Stimulated activated CD4-positive, alpha-beta T cell treated with anti-CD3 and anti-CD28 coated beads, Interleukin-4, amount 100 ng/mL, for 48 hours (primary cell): ENCODE data around the gene PTGR2.
"Not testable (repeated sequence)": the region's sequence is repeated elsewhere in the genome, so short reads cannot be mapped to it uniquely, and the experiment has no call there.

Source experiments
- DNase-seq, 2 donors: peaks; one replicate each; pipeline ENCODE4 v3.0.0-alpha.2; 2020; ENCODE audit warnings: low read depth in 2 of 2

Gene PTGR2

DNA sequence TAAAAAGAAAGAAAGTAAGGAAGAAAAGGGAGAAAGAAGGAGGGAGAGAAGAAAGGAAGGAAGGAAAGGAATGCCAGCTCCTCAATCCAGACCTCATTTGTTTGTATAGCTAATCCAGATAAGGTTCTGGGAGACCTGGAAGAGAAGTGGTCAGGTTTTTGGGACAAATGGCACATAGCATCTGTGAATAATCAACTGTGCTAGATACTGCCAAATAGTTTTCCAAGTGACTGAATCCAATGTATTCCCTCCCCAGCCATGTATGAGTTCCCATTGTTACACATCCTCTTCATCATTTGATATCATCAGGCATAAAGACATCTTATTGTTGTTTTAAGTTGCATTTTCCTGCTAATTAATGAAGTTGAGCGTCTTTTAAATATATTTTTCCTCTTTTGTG, 18.6 kb upstream of the PTGR2 start:
- no peak for DNase-seq

DNA sequence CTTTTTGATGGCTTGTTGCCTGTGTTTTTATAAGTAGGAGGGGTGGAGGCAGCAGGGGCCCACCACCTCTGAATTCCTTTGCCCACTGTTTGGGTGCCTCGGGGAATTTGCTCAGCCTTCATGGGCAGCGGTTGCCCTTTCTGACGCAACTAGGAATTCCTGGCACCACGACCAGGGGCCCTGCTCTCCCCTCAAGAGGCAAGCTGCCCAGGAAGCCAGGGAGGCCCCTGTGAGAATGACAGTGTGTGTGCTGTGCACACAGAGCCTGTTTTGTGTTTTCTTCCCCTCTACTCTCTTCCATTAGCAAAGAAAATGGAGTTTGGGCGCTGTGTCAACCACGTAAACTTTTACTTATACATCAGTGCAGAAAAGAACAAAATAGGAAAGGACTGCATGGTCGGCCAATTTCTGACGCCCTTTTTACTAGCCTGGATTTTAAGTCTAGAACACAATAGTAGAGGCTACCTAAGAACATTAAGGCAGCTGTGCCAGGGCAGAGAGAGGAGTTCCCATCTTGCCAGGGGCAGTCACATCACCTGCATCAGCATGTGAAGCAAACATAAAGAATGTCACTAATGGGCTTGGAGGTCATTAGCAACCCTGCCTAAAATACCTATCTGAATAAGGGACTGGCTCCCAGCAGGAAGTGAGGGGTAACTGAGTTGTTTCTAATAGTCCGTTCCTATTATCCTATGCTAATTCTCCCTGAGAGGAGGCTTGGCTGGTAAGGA, 17.9 kb upstream of the PTGR2 start:
- no peak for DNase-seq

DNA sequence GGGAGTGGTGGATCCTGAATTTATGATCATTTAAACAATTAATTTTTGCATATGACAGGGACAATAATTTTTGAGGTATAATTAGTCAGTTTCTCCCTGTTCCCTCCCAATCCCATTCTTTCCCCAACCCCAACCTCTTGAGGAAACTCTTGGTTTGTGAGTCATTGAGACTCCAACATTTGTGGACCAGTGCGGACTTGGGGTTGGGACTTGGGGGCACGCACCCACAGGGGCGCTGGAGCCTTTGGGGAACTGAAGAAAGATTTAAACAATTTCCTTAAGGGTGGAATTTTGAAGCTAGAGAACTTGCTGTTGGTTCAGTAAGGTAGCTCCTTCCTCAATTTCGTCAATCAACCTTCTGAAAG, 17.4 kb upstream of the PTGR2 start:
- no peak for DNase-seq

DNA sequence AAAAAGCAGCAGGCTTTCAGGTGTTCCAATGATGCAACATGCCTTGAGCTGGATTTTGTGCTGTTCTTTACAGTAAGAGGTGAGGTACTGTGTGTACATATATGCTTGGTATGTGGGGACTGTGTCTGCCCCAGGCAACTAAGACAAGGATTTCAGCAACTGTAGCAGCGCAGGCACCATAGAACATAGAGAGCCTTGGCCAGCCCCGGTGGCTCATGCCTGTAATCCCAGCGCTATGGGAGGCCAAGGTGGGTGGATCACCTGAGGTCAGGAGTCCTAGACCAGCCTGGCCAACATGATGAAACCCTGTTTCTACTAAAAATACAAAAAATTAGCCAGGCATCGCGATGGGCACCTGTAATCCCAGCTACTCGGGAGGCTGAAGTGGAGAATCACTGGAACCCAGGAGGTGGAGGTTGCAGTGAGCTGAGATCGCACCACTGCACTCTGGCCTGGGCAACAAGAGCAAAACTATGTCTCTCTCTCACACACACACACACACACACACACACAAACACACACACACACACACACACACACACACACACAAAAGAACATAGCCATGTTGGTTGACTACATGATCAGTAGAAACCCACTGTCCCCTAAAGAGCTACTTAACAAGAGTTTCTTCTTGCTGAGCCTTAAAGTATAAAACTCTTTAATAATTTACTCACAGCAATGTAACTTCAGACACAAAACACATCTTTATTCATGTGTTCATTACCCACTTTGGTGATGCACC, 13.2 kb upstream of the PTGR2 start:
- not testable (repeated sequence) for DNase-seq

DNA sequence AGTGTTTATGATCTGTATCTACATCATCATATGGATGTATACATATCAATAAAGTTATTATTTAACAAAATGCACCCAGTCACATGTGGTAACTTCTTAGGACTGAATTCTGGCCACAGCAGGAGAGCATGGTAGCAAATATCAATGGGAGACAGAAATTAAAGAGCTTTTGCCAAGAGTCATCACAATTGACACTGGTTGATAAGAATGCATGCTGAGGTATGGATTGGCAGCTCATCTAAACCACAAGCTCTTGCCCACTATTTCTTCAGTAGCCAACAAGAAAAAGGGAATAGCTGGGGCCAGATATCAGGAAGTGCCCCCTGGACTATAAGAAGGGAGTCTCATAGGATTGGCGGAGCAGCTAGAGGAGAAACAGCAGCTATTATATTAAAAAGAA, 9.4 kb upstream of the PTGR2 start:
- DNase-seq, result no peak

DNA sequence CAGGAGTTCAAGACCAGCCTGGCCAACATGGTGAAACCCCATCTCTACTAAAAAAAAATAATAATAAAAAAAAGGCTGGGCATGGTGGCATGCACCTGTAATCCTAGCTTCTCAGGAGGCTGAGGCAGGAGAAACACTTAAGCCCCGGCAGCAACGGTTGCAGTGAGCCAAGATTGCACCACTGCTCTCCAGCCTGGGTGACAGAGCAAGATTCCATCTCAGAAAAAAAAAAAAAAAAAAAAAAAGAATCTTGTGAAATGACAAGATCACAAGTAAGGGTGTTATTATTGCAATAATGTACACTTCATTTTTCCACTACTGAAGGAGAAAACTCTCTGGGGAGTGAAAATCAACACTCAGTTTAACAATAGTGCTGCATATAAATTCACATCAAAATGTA, 8.8 kb upstream of the PTGR2 start:
- no peak for DNase-seq

DNA sequence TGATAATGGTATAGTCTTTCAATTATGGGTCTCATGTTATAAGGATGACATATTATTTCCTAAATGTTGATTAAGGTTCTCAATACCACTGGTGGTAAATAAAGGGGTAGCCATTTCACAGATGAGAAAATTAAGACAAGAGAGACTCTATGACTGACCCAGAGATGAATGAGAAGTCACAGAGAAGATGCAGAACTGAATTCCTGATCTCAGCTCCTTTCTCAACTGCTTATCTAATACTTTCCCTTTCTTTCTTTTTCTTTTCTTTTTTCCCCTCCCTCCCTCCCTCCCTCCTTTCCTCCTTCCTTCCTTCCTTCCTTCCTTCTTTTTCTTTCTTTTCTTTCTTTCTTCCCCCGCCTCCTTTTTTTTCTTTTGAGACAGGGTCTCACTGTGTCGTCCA, 8.3 kb upstream of the PTGR2 start:
- no peak for DNase-seq

DNA sequence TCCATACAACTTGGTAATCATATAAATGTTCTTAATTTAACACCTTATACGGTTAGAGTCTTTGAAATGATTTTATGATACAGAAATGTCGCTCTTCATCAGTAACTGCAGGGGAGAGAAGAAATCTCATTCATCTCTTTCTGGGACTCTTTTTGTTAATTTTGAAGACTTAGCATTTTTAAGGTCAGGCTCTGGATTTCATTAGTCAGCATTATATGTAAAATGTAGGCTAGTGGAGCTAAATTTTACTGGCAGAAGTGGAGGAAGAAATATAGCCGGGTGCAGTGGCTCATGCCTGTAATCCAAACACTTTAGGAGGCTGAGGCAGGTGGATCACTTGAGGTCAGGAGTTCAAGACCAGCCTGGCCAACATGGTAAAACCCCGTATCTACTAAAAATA, 4.7 kb upstream of the PTGR2 start:
- DNase-seq, result no peak

DNA sequence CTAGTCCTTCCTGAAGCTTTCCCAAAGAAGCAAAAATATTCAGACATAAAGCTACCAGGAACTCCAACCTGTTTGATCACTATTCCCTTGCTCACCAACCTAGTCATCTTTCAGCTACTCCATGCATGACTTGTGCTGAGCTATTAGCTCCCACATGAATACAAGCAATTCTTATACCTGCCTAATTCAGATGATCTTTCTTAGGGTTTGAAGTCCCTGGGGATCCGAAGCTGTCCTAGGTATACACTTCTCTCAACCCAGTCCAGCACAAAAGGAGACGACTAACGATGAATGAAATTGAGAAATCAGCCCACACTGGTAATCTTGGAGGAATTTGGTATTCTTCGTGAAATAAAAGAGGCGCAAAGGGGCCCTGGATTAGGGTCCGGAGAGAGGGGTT, 631 bp upstream of the PTGR2 start:
- no peak for DNase-seq

DNA sequence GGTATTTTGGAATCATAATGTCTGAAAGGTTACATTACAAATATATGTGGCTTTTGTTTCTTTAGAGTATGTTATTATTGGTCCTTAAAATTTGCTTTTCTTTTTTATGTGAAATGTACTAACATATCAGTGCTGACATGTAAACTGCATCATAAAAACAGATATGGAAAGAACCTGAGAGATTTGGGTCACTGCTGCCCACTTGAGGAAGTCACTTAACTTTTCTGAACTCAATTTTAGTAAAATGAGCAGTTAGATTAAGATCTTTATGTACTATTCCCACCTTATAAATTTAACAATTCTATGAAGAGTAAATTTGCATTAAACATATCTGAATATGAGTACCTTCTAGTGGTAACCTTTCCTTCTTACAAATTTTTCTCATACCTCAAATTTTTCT, 7.5 kb downstream of the PTGR2 start:
- DNase-seq, result no peak

DNA sequence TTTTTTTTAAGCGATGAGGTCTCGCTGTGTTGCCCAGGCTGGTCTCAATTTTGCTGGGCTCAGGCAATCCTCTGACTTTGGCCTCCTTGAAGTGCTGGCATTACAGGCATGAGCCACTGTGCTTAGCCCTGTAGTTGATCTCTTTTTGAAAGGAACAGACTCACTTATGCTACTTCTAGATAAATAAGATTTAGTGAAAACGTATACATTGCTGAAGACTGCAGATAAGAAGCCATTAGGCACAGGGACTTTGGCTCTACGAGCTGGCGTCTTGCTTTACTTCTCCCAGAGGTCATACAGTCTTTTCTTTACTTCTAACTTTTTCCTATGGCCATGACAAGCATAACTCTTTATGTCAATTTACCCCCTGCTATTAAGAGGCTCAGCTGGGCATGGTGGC, 9.4 kb downstream of the PTGR2 start:
- DNase-seq, result no peak

DNA sequence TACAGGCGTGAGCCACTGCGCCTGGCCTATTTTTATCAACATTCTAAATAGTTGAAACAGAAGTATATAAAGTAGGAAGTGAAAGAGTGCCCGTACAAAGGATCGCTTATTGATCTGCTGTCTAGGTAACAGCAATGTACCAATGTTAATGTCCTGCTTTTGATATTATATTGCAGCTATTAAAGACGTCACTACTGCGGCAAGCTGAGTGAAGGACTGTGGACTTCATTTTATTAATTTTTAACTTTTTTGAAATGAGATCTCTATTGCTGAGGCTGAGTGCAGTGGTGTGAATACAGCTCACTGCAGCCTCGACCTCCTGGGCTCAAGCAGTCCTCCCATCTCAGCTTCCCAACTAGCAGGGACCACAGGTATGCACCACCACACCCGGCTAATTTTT, 10.8 kb downstream of the PTGR2 start:
- no peak for DNase-seq

DNA sequence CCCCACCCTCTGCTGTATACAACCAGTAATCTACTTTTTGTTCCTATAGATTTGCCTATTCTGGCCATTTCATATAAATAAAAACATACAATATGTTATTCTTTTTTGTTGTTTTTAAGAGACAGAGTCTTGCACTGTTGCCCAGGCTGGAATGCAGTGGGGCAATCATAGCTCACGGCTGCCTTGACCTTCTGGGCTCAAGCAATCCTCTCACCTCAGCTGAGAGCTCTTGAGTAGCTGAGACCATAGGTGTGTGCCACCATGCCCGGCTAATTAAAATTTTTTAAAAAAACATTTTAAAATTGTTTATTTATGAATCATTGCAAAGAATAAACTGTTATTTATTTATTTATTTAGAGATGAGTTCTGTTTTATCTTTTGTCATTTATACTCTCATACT, 11.6 kb downstream of the PTGR2 start:
- no peak for DNase-seq

DNA sequence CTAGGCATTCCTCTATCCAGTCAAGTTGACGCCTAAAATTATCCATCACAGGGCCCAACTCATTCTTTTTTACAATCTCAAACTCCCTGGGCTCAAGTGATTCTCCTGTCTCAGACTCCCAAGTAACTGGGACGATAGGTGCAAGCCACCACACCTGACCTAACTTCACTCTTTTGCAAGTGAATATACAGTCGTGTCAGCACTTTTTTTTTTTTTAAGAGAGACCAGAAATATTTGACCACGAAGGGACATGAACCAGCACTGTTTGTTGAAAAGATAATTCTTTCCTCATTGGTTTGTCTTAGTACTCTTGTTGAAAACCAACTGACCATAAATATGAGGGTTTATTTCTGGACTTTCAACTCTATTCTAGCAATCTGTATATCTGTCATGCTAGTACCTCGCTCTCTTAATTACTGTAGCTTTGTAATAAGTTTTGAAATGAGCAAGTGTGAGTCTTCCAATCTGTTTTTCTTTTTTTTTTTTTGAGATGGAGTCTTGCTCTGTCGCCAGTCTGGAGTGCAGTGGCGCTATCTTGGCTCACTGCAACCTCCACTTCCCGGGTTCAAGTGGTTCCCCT, 14.0 kb downstream of the PTGR2 start:
- DNase-seq, result no peak

DNA sequence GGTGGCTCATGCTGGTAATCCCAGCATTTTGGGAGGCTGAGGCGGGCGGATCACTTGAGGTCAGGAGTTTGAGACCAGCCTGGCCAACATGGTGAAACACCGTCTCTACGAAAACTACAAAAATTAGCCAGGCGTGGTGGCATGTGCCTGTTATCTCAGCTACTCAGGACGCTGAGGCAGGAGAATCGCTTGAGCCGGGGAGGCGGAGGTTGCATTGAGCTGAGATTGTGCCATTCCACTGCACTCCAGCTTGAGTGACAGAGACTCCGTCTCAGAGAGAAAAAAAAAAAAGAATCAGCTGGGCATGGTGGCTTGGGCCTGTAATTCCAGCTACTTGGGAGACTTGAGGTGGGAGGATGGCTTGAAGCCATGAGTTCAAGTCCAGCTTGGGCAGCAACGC, 18.1 kb downstream of the PTGR2 start:
- not testable (repeated sequence) for DNase-seq

DNA sequence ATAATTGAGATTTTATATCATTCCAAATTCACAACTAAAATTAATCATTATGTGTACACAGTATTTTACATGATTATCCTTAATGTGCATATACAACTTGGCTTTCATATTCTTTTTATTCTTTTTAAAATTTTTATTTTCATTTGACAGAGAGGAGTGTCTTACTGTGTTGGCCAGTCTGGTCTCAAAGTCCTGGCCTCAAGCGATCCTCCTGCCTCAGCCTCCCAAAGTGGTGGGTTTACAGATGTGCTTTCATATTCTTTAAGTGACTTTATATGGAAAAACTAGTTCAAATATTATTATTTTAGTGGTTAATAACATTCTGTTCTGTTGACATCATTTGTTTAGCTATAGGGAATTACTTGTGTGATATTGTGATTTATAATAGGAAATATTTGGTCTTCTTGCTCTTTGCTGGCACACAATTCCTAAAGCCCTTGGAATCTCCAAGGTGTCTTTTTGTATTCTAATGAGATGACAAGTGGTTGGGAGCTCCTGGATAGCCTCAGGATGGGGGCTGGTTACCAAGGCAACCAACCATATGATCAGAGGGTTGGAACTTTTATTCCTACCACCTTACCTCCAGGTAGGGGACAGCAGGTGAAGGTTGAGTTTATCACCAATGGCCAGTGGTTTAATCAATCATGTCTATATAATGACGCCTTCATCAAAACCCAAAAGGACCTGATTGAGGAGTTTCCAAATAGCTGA, 19.0 kb downstream of the PTGR2 start:
- no peak for DNase-seq

DNA sequence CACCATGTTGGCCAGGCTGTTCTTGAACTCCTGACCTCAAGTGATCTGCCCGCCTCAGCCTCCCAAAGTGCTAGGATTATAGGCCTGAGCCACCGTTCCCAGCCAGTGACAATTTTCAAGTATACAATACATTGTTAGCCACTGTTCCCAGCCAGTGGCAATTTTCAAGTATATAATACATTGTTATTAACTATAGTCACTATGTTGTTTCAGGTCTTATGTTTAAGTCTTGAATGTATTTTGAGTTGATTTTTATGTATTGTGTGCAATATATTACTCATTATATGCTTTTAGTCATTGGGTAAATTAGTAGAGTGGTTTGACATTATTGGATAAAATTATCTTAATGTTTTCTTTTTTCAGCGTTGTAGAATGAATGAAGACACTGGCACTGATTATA, 22.0 kb downstream of the PTGR2 start:
- DNase-seq, result no peak

DNA sequence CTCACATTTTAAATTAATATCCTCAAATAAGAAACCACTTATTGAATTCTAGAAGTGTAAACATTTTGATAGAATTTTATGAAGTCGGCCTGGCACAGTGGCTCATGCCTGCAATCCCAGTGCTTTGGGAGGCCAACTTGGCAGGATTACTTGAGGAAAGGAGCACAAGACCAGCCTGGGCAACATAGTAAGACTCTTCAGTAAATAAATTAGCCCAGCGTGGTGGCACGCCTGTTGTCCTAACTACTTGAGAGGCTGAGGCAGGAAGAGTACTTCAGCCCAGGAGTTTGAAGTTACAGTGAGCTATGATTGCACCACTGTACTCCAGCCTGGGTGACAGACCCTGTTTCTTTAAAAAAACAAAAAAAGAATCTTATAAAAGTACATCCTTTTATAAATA, 26.2 kb downstream of the PTGR2 start:
- DNase-seq, result no peak

DNA sequence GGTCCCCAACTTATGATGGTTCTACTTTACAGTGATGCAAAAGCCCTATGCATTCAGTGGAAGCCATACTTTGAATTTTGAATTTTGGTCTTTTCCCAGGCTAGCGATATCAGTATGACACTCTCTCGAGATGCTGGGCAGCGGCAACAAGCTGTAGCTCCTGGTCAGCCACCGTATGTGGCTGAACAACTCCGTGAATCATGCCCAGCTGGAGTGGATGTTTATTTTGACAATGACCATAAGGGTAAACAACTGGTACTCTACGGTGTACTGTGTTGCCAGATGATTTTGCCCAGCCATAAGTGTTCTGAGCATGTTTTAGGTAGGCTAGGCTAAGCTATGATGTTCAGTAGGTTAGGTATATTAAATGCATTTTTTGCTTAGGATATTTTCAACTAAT, 26.8 kb downstream of the PTGR2 start:
- no peak for DNase-seq

DNA sequence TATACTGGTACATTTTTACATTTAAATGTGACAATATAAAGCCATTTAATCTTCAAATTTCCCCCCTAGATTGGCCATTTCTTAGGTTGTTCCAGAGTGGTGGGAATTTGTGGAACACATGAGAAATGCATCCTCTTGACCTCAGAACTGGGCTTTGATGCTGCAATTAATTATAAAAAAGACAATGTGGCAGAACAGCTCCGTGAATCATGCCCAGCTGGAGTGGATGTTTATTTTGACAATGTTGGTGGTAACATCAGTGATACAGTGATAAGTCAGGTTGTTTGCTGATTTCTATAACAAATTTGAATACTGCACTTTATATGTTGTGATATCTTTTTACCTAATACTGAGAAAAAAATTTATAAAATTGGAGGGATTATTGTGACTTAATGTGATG, 27.4 kb downstream of the PTGR2 start:
- no peak for DNase-seq

DNA sequence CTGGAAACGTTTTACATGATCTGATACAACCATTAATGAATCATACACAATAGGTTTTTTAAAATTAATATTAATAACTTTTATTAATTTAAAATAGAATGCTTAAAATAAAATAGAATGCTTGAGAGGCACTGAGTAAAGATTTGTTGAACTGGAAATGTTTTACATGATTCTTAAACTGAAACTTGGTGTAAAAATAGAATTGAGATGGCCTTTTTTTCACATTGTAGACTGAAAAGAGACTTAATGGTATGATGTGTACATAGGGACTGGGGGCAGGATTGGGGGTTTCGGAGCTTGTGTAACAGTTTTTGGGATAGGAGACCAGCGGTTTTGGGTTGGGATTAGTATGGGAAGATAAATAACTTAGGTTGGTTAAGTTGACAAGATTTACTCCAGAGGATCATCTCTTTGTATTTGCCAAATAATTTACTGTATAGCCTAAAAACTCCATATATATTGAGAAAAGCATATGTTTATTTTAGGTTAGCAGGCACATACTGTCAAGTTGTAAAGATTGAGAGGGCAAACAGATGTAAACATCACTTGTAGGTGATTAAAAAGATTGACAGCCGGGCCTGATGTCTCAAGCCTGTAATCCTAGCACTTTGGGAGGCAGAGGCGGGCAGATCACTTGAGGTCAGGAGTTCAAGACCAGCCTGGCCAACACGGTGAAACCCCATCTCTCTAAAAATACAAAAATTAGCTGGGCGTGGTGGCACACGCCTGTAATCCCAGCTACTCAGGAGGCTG, 33.0 kb downstream of the PTGR2 start:
- no peak for DNase-seq
